HUDEP-2 (cell line): ENCODE data around the gene CYTH1.

Experiments used
- DNase-seq, 76 experiments: peaks; one replicate each; lab custom pipeline; 2025; ENCODE audit not compliant: unreplicated experiment in 76 of 76; lab: John Stamatoyannopoulos, UW

Gene CYTH1

GRCh38 chr17:78697122-78697521 lies 85.0 kb downstream of the CYTH1 start:
- DNase-seq: no peak

DNA sequence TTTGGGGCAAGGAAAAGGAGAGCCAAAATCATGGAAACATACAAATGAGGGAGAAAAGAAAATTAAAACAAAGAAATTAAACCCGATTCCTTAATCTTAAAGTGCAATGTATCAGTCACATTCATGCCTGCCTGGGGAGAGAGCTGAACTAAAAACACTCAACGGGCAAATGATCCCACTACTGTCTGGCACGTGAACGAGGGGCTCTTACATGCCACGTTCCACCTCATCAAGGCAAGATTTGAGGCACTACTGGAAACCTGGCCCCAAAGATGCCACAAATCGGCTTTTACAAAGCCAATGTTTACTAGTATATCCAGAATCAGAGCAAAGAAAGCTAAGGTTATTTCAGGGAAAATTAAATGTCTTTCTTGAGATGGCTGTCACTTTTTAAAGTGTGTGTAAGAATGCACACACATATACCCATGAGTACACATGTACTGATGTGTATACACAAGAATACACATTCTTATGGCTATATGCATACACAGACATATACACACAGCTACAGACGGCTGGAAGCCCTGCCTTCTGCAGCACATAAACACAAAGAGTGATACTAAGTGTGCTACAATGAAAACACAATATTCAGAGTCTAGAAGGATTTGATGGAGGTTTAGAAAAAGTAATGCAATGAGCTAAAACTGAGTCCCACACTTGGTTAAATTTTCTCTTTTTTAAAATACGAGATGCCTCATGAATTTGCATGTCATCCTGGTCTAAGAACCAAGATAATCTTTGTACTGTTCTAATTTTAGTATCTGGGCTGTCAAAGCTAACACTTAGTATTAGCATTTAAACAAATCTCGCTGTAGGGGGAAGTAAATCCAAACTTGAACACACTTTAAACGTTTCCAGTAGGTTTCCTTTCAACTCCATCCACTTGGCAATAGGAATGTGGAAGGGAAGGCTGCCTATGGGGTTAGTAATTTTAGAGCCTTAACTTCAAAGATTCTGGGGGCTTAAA lies 85.8 kb downstream of the CYTH1 start:
- DNase-seq: no peak

DNA sequence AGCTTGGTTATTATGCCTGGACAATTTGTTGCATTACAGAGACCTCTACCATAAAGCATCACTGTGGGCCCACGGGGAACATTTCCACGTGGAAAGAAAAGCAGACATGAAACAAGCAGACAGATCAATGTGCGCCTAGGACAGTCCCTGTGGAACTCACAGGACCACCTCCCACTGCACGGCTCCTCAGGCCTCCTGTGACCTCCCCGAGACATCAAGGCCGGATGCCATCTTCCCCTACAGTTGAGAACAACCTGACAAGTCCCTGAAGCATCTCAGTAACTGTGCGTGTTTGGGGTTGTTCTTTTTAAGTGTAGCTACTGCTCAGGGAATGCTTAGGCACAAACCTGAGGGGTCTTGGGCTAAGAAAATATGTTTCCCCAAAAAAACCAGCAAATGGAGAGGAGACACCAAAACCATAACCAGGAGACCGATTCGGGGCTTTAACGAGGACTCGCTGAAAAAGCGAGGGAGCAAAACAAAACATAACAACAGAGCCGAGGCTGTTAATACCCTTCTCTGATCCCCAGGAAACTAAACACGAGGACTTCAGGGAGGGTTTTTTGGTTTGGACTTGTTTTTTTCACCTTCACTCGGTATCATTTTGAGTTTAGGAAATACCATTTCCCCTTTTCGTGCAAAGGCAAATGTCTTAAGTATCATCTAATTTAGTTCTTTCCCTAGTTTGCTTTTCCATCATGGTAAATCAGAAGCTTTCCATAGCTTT lies 87.1 kb downstream of the CYTH1 start:
- no peak for DNase-seq

GRCh38 chr17:78693346-78694083 lies 88.6 kb downstream of the CYTH1 start:
- DNase-seq: no peak

DNA sequence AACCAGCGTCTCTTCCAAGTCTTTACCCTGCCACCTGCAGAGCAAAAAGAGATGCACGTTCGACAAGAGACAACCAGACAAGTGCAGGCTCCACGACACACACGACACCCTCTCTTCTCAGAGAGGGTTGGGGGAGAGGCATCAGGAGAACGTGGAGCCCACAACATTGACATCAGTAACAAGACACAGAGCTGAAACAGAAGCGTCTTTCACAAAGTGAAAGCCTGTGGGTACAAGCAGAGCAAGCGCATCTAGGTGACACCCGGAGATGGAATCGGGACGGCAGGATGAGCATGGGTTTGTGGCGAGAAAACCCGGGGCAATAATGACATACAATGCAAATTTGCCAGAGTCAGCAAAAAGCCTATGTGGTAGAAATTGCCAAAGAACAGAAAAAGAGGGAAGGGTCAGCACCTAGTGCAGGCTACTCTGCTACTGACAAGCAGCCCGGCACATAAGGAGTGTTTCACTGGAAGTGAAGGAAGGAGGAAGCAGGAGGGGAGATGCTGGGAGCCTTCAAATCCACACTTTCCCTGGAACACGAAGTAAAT lies 89.5 kb downstream of the CYTH1 start:
- no peak for DNase-seq

GRCh38 chr17:78689029-78689428 lies 93.0 kb downstream of the CYTH1 start:
- DNase-seq: no peak

- DNase-seq: no peak
Observed at GRCh38 chr17:78687944-78688343, 94.1 kb downstream of the CYTH1 start.

GRCh38 chr17:78687125-78687524 lies 94.9 kb downstream of the CYTH1 start:
- no peak for DNase-seq

DNA sequence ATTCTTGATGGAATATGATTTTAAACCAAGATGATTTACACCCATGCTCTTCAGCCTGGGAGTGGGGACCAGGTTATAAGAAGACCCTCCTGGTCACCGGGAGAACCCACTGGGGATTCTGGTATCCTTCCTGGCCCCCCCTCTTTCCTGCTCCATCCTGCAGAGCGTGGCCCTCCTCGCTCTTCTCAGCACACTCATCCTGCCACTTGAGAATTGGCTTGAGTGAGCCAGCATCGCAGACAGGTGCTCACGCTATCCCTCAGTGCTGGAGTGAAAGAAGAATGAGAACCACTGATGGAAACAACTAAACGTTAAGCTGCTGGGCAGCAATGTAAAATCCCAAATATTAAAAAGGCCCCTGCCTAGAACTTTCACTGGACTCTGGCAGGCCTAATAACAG lies 98.0 kb downstream of the CYTH1 start:
- DNase-seq: no peak

DNA sequence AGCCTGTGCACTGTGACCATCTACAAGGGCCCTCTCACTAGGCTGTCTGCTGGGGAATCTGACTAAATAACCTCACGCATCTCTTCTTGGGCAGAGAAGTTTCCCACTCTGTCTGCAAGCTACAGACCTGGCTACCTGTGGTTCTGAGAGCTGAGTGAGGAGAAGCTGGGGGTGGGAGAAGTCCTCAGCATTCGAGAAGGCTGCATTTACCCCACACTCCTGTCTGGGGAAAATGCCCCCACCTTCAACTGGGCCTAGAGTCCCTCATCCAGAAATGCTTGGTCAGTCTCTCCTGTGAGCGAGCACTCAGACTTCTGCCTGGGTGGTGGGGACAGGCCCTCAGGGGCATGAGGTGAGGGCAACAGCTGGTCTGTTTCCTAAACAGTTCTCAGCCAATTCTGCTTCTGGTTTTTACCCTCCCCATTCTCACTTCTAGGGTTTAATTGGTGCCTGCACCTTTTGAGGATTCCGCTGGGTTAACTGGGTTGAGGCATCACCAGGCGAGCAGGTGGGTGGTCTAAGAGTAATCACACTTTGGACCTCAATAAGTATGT lies 98.6 kb downstream of the CYTH1 start:
- no peak for DNase-seq

DNA sequence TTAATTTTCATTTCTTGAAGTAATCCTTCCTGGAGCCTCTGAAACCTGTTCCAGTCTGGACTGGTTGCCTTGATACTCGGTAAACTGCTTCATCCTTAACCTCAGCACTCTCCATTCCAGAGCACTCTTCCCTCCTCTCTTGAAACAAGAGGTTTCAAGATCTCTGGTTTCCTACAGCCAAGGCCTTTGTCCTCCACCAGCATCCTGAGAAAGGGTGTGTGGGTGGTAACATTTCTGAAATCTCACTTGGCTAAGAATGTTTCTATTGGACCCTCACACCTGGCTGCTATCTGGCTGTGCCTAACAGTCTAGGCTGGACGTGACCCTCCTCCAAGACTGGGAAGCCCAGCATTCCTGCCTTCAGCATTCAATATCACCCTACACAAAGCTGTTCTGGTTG lies 99.7 kb downstream of the CYTH1 start:
- DNase-seq: no peak

GRCh38 chr17:78680436-78680835 lies 101.6 kb downstream of the CYTH1 start:
- DNase-seq: no peak

GRCh38 chr17:78679495-78680395 lies 102.3 kb downstream of the CYTH1 start:
- no peak for DNase-seq

- DNase-seq: no peak
Observed at GRCh38 chr17:78678711-78679110, 103.4 kb downstream of the CYTH1 start.

DNA sequence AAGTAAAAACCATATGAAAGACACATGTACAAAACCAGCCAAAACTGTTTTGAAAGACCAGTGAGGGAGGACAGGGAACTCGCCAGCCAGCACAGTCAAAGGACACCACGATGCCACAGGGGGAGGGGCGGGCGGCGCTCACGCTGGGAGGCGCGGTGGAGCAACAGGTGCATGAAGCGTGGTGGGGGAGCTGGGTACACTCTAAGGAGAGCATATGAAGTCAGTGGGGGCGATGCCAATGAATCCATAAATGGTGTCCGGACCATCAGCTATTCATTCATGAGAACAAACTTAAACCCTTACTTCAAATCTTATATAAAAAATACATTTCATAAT lies 103.9 kb downstream of the CYTH1 start:
- no peak for DNase-seq

DNA sequence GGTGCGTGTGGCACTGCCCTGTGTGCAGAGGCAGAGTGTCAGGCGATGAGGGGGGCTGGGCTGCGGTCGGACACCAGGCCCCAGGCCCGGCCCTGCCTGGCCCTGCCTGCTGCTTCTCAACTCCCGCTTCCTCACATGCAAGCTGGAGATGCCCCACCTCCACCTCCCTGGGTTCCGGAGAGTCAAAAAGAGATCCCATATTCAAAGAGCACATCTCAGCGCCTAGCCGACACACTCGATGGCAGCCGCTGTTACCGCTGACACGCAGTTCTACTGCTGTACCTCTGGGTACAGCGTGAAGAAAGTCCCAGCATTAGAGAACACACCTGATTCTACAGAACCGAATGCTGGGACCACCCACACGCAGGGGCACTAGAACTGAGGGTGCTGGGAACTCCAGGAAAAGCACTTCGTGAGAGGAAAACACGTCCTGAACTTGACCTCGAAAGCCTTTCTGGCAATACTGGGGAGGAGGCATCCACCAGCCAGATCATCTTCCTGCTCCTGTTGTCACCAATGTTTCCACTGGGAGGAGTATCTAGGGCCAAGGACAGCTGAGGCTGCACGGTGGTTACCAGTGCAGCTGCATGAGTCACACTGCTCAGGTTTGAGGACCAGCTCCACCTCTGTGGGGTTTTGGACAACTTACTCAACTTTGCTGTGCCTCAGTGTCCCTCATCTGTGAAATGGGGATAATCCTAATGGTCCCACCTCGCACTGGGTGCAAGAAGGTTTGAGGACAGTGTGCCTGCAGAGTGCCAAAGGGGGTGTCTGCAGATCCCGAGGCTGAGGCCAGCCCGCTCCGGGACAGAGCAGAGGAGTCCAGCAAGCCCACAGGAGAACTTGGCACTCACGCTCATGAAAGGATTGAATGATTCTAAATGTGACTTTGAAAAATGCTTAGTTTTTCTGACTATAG lies 104.5 kb downstream of the CYTH1 start:
- DNase-seq: no peak

DNA sequence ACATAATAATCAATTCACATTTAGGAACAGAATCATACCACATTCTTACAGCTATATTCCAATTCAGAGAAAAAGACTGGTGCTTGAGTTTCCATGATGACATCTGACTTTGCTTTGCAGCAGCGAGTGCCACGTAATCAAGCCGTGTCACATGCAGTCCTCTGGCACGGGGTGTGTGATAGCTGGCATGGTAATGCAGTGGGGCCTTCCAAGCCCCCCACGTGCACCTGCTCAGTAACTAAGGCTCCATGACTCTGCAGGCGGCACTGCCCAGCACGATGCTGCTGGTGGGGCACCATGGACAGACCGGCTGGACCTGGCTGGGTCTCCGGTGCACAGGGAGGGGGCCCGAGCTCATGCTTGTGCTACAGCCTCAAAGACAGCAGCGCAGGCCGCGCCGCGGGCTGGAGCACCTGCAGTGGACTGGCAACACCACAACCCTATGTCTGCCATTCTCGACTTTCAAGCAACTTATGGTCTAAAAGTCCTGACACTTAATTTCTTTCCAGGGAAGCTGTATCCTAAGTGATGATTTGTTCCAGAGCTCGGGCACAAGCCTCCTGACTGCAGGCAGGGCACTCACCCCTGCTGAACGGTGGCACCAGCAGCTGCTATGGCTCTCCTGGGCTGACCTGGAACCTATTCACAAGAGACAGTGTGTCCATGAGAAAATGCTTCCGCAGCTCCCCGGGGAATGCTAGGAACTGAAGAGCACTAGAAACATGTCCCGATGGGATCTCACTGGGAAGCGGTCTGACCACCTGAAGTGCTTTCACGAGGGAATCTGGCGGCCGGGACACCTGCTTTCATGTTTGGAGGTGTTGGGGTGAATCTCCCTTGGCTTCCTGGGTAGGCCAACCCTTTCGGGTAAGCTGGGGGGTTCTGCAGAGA lies 105.4 kb downstream of the CYTH1 start:
- no peak for DNase-seq

DNA sequence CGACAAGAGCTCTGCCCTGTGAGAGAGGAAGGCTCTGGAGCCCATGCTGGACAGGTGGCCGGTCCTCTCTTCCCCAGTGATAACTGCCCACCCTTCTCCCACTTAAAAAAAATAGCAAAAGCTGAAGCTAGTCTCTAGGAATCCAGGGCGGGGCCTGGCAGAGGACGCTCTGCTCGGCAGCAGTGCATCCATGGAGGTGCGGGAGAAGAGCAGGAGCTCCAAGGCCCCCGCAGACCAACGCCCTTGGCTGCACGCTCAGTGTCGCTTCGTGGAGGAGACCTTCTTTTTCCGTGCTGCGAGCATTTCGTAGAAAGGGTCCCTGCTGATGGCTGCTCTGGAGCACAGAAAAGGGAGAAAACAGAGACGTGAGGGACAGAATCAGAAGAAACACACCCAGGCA lies 106.2 kb downstream of the CYTH1 start:
- no peak for DNase-seq
